GM18519 (cell line): ENCODE data around the gene KCTD17.

Experiments
- ATAC-seq: cut with Tn5 transposase; IDR thresholded peaks from one replicate; pipeline ENCODE4 v1.9.1; 2021; ENCODE audit warnings: mild to moderate bottlenecking, moderate library complexity; ENCODE audit not compliant: unreplicated experiment, low FRiP score

The KCTD17 gene

DNA sequence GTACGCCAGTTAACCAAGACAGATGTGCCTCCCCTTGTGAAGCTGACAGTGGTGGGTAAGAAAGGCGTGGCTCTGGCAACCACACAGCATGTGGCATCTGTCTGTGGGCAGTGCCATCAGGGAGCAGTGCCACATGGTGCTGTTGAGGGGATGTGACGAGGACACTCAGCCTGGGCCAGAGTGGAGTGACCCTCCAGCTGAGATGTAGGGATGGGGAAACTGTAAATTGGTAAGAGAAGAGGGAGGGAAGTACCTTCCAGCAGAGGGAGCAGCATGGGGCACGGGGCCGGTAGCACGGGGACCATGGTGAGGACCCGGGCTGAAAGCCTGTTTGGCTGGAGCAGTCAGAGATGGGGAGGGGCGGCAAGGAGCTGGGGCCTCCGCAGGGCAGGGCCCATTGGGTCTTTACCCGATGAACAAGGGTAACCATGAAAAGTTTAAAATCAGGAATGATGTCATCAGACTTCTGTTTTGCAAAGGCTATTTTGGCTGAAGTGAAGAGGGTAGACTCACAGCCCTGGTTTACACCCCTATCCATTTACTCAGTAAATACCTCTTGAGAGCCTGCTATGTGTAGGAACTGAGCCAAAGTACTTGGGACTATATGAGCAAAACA, 47.5 kb downstream of the KCTD17 start:
- no peak for ATAC-seq

DNA sequence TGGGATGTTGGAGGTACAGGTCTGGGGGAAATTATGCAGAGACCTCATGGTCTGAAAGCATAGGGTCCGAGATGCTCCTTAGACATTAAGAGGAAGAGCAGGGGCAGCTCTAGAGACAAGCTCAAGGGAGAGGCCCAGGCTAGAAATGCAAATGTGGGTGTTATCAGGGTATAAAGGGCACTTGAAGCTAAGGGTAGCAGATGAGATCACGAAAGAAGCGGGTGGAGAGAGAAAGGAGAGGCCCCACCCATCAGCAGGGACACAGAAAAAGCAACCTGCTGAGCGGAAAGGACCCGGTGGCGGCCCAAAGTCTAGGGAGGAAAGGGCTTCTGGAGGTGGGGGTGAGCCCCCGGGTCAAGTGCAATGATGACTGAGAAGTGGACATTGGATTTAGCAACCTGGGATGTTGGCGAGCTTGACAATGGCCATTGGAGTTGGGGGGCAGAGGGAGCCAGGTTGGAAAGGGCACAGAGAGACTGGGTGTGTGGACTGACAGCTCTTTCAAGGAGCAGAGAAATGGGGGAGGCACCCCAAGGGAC, 49.1 kb downstream of the KCTD17 start:
- ATAC-seq, result no peak

- ATAC-seq, result no peak
Measured at GRCh38 chr22:37101311-37102066, 49.9 kb downstream of the KCTD17 start.

DNA sequence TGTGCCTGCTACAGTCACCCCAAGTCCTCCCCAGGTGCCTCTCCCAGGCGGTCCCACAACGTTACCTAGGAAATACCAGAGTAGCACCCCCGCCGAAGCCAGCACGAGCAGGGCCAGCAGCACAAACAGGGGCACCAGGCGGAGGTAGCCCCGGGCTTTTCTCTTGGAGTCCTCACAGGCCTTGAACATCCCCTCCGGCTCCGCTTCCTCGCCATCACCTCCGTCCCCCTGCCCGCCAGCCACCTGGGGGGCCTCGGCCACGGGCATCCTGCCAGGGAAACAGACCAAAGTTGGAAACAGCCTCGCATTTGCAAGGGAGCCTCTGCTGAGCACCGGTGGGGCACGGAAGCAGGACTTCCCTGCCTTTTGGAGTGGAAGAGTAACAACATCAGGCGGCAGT, 51.6 kb downstream of the KCTD17 start:
- no peak for ATAC-seq

- no peak for ATAC-seq
Measured at GRCh38 chr22:37103656-37104452, 52.3 kb downstream of the KCTD17 start.

DNA sequence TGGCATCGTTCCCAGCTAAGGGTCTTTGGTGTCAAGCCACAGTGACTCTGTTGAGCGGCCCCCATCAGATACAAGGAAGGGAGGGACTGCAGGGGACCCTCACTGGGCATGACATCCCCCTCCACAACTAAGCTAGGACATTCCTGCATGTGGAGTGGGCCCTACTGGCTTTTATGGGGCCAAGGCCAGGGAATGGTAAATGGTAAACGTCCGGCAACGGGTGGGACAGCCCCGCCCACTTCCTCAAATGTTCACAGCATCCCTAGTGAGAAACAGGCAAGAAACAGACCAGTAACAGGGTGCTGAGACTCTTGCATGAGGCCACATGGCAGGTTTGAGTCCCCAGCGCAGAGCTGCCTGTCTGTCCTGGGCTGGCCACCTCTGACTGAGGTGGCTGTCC, 53.6 kb downstream of the KCTD17 start:
- no peak for ATAC-seq

DNA sequence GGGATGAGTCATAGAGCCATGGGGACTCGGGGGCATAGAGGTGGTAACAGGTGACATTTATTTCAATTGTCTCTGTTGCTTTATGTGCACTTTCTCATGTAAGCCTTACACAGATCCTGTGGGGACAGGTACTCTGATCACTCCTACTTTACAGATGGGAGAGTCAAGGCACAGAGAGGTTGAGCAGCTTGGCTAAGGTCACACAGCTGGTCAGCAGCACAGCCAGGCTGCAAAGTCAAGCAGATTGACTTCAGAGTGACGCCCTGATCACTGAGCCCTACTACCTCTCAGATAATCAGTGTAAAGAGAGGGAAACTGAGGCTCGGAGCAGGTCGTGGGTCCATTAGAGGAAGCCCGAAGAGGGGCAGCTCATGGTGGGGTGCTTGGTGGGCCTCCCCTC, 54.4 kb downstream of the KCTD17 start:
- no peak for ATAC-seq

GRCh38 chr22:37107816-37108621, 56.5 kb downstream of the KCTD17 start:
- ATAC-seq, result no peak

DNA sequence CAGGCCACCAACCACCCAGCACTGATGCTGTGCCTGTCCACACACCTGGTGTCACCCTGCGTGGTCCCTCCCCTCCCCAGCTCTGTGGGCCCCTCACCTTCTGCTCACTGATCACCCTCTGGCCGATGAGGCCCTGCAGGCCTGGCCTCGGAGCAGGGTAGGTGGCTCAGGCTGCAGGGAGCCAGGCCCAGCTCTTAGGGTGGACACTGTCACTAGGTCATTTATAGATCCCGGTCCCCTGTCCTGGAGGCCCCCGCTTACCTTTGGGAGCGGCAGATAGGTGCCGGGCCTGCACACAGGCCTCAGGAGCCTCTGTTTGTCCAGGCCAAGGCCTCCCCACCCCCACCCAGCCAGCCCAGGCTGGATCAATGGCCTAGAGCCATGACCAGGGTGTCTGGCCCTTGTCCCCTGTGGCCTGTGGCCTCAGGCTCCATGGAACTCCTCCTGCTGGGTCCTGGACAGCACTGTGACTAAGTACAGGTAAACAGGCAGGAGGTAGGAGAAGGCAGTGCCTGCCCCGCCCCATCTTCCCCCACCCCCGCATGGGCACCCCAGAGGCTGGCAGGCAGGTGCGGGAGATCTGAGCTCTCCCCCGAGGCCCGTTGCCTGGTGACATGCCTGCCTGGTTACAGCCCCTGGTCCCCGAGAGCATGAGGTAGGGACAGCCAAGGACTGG, 57.8 kb downstream of the KCTD17 start, which contains the start of gene TMPRSS6:
Gene TMPRSS6 (minus strand): TSS at position 472 of the 676 bp plus-strand sequence. CDS start 6,296 bp downstream, outside the sequence.
- no peak for ATAC-seq

DNA sequence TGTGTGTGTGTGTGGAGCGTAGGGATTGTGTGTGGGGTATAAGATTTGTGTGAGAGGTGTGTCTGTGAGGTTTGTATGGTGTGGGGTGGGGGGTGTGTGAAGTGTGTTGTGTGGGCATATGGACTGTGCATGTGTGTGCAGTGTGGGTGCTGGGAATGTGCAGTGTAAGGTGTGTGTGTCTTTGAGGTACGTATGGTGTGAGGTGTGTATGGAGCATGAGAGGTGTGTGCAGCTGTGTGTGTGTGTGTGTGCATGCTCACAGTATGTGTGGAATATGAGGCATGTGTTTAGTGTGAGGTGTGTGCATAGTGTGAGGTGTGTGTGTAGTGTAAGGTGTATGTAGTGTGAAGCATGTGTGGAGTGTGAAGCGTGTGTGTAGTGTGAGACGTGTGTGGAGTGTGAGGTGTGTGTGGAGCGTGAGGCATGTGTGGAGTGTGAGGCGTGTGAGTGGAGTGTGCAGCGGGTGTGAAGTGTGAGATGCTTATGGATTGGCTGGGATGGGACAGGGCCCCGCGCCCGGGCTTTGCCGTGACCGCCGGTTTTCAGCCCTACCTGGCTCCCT, 59.7 kb downstream of the KCTD17 start:
- no peak for ATAC-seq

GRCh38 chr22:37112084-37112728, 60.7 kb downstream of the KCTD17 start:
- ATAC-seq, result no peak
